GM19099 (cell line): ENCODE measurements around the gene MAGI2.

Source experiments
- POLR2A ChIP-seq: IDR thresholded peaks from 3 replicates; pipeline ENCODE4 v1.6.1; 2011; ENCODE audit warnings: low read depth; ENCODE audit not compliant: insufficient read length; ENCODE audit errors: extremely low read depth

The MAGI2 gene

GRCh38 chr7:78080241-78080640 lies 1373.2 kb downstream of the MAGI2 start:
- no peak for TF ChIP-seq POLR2A

DNA sequence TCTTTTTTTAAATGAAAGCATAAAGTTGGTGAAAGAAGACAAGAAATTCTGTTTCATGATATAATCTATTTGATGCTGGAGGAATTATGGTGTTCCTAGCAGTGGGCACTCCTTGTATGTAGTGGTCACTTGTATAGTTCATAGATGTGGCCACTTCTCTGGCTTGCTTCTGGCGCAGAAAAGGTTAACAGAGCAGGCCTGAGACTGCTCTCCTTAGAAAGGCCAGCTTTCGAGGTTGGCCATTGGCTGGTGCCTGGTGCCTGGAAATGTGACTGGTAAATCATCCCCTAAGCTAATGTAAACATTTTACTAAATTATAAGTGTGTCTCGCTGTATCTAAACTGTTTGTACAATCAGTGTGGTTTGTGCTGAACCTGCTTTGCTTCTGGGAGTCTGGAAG lies 1378.8 kb downstream of the MAGI2 start:
- no peak for TF ChIP-seq POLR2A

DNA sequence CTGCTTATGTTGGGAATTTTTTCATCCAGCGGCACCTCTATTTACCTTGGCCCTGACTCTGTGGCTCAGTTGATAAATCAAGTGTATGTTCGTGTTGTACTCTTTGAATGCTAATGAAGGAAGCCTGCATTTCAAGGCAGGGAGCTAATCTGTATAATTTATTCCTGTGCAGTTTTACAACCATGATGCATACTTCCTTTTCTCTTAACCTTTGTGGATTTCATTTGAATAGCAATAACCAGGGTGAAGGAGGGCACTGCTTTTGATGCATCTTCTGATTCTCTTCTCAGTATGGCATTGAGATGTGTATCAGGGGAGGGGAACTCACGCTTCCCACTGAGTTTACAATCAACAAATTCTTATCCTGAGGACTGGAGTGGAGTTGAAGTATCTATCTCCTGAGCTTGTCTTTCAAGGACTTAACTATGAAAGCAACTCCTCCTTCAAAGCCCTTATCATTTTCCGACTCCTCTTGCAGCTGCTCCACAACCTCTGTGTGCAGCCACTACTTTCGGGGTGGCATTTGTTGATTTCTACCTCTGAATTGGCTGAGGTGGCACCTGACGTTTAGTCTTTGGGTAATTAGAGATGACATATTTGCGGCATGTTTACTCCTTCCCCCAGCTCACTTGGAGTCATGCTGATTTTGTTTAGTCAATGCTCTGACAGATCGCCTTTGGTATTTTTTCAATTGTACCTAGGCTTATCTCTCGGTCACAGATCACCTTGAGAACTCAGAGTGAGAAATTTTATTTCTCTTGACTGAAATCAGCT lies 1379.7 kb downstream of the MAGI2 start:
- TF ChIP-seq POLR2A = no peak

- no peak for TF ChIP-seq POLR2A
These were observed 1381.3 kb downstream of the MAGI2 start for GRCh38 chr7:78072201-78072590.

GRCh38 chr7:78071491-78072200 lies 1381.8 kb downstream of the MAGI2 start:
- TF ChIP-seq POLR2A = no peak

DNA sequence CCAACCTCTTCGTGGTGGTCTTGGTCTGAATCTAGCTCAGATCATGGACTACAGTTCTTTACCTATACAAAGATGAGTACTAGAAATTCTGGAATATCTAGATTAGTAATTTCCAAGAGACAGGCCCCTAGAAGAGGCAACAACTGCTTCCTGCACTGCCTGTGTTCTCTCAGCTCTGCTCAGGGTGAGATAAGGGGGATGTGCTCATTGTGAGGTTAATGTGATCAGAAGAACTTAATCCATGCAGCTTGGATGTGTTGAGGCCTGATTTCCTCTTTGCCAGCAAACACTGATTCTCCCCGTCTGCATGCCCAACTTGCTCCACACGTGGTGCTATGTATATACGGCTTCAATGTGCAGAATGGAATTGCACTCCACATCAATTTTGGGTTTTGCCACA lies 1386.9 kb downstream of the MAGI2 start:
- no peak for TF ChIP-seq POLR2A

- TF ChIP-seq POLR2A = no peak
These were observed 1389.7 kb downstream of the MAGI2 start for GRCh38 chr7:78063758-78064157.

- TF ChIP-seq POLR2A = no peak
These were observed 1391.3 kb downstream of the MAGI2 start for GRCh38 chr7:78062214-78062613.

DNA sequence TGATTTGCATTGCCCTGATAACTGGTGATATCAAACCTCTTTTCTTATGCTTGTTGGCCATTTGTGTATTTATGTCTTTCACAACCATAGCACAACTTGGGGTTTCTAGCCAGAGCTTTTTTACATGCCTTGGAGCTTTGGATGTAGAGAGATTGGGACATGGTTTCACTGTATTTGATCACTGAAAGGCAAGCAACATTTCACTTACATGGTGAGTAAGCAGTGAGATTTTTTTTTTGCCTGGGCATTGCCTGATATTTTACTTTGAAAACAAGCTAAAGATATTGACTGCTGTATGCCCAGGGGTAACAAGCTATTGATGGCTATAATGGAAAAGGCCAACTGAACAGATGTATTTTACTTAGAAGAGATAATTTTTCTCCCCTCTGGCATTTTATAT lies 1395.9 kb downstream of the MAGI2 start:
- TF ChIP-seq POLR2A = no peak

GRCh38 chr7:78055599-78055998 lies 1397.9 kb downstream of the MAGI2 start:
- no peak for TF ChIP-seq POLR2A

DNA sequence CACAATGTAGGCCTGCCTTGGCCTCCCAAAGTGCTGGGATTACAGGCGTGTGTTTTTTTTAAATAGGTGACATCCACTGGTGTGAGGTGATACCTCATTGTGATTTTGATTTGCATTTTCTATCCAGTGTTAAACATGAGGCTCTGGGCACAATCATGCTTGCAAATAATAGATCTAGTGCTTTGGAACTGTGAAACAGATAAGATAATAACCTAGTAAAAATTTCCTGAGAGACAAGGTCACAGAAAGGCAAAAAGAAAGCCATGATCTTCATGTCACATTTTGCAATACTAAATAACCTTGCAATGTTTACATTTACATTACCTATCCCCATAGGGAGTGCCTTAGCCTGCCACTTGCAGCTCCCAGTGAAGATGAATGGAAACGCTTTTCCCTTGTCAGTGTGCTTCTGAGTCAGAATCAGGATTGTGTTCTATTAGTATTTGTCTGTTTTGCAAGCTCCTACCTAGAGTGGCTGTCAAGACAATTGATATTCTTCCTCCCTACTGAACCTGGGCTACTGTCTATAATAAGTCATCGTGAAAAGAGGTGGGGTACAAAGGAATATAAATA lies 1398.4 kb downstream of the MAGI2 start:
- TF ChIP-seq POLR2A = no peak

DNA sequence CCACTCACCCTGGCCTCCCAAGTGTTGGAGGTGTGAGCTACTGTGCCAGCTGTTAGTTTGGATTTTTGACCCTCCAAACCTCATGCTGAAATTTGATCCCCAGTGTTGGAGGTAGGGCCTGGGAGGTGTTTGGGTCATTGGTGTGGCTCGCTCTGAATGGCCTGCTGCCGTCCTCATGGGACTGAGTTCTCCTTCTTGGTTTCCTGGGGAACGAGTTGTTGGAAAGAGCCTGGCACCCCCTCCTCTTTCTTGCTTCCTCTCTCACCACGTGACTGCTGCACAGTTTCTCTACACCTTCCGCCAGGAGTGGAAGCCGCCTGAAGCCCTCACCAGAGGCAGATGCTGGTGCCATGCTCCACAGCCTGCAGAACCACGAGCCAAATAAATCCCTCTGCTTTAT lies 1401.4 kb downstream of the MAGI2 start:
- TF ChIP-seq POLR2A = no peak

GRCh38 chr7:78047800-78048199 lies 1405.7 kb downstream of the MAGI2 start:
- no peak for TF ChIP-seq POLR2A

- TF ChIP-seq POLR2A = no peak
These were observed 1410.3 kb downstream of the MAGI2 start for GRCh38 chr7:78043159-78043558.

GRCh38 chr7:78041423-78041822 lies 1412.0 kb downstream of the MAGI2 start:
- no peak for TF ChIP-seq POLR2A

- no peak for TF ChIP-seq POLR2A
These were observed 1413.4 kb downstream of the MAGI2 start for GRCh38 chr7:78039790-78040776.
